H54 (cell line): ENCODE data around the gene LANCL1.
"Not testable (repeated sequence)": the region's sequence is repeated elsewhere in the genome, so short reads cannot be mapped to it uniquely, and the experiment has no call there.

Experiments used
- DNase-seq: peaks from one replicate; pipeline ENCODE4 v3.0.0; 2011; ENCODE audit warnings: low spot score, mixed read lengths; ENCODE audit not compliant: insufficient read length
- FAIRE-seq: peaks from 3 replicates; lab custom pipeline; 2011; peaks lifted over from hg19 to GRCh38; lab: Jason Lieb, UNC
- POLR2A ChIP-seq: IDR thresholded peaks from 2 replicates; pipeline ENCODE4 v1.6.1; 2011; ENCODE audit warnings: low read depth, mild to moderate bottlenecking, low read length

The LANCL1 gene

DNA sequence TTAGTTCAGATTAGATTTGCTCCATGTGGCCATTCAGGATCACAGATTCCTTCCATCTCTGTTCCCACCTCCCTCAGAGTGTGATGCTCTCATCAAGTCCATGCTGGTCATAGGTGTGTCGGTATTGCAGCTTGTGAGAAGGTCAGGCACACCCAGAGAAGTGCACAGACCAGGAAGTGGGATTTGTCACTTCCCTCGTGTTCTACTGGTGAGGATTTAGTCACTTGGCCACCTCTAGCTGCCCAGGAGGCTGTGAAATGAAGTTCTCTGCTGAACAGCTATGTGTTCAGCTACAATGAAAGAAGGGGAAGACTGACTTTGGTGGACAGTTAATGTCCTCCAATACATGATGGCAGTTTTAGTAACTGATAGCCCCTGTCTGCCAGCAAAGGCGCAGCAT is 3.5 kb upstream of the LANCL1 start:
- TF ChIP-seq POLR2A: no peak
- DNase-seq (no peak), FAIRE-seq (no peak)

DNA sequence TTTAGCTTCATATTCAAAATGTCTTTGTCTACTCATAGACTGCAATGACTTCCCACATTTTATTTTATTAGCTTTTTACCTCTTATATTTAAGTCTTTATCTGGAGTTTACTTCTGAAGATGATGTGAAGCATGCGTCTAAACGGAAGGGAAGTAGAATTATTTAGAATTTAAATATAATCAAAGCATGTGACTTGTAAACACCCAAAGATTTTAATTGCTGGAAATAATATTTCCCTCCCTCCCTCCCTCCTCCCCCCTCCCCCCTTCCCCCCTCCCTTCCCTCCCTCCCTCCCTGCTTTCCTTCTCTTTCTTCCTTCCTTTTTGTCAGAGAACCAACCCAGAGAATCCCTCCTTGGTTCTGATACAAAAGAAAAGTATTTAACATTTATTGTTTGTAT is 2.1 kb upstream of the LANCL1 start:
- TF ChIP-seq POLR2A: no peak
- no peak for FAIRE-seq
- no peak for DNase-seq

DNA sequence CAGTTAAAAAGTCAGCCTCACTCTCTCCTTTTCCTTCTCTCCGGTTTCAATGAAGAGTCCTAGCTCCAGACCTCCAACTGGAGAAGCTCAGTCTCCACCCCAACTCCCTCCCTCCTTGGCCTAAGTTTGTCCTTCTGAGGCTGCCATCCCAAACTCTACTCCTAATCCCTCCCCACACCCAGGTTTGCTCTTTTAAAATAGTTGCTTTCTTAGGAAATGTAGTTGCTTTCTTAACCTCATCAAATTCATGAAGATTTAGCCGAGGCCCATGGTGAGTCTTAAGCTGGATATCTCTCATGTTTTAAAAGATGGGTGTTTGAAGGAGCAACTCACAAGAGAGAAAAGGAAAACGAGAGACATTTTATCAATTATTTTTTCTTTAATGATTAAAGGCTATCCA is 937 bp upstream of the LANCL1 start:
- no peak for TF ChIP-seq POLR2A
- peak; percentile 36 for DNase-seq
- FAIRE-seq: peak; percentile 92

DNA sequence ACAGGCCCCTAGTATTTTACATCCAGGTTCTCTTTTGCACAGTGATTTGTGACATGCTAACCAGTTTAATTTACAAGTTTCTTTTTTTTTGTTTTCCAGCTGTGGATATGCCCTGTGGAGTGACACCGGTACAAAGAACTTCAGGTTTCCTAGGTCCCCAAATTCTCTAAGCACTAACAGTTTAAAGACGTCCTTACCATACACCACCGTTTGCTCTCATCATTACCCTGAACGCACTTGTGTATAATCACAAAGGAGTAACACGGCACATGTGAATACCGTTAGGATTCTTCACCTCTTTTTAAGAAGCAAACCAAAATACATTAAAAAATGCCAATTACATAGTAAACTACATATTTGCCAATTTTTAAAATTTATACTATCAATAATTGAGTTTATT is 853 bp downstream of the LANCL1 start:
- FAIRE-seq: no peak
- DNase-seq: no peak
- no peak for TF ChIP-seq POLR2A

DNA sequence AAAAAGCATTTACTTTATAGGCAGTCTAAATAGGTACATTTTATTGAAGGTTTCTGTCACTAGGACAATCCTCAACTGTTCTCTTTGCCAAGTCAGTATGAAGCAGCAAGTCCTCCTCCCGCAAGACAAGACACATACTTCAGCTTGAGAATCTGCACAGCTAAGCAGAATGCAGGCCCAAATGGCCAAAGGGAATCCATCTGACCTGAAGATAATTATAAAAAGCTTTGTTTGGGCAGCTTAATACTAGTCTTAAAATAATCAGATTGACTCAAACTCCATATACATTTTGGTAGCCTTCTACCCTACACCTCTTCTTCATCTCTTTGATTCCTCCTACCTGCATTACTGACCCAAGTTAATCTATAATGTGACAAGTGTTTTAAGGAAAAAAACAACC is 1.8 kb downstream of the LANCL1 start:
- no peak for TF ChIP-seq POLR2A
- DNase-seq (no peak), FAIRE-seq (no peak)

DNA sequence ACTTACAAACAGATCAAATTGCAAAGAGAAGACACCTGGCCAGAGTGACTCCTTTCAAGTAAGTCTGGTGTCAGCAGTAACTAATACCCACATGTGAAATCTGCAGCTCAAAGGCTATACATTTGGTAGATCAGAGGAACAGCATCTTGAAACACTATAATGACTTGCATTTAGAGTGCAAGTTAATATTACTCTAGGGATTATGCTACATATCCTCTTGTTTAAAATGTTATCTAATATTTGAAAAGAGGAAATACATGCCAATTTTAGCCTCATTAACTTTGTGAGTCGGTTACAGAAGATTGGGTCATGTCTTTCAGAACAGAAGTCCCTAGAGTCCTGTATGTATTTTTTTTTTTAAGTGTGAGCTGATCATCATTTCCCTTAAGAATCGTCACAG is 15.2 kb downstream of the LANCL1 start:
- DNase-seq (no peak), FAIRE-seq (no peak)
- no peak for TF ChIP-seq POLR2A

DNA sequence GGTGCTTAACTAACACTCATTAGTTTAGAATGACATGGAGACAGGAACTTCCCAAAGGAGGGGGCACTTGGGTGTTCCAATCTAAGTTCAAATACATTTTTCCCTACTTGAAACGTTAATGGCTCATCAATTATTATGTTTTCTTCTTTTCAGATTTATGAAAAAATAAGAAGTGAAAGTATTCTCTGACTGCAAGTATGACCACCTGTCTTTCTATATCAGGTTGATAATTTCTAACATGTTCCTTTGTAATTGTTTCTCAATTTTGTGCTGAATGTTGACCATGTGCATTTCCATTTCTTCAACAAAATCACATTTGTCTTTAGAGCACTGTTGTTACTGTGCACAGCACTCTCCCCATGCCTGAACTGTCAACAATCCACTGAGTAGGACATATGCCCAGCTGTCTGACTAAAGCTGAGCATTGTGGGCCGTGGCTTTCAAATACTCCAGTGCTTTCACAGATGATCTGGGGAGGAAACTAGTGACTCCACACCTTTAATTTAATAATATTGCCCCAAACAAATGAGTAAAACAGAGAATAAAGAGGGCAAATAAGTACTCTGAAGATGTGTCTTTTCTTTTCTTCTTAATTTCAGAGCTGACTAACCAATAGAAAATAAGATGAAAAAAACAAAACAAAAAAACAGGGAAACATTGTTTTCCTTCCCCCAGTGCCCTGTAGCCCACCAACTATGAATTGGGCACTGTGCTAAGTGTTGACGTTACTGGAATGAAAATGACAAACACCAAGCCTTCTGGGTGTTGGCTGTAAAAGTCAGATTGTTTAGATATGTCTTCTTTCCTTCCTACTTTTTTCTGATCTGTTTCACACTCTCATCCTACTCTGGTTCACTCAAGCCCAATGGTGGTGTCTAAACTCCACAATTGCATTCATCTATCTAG is 16.0 kb downstream of the LANCL1 start:
- no peak for FAIRE-seq
- DNase-seq: no peak
- no peak for TF ChIP-seq POLR2A

DNA sequence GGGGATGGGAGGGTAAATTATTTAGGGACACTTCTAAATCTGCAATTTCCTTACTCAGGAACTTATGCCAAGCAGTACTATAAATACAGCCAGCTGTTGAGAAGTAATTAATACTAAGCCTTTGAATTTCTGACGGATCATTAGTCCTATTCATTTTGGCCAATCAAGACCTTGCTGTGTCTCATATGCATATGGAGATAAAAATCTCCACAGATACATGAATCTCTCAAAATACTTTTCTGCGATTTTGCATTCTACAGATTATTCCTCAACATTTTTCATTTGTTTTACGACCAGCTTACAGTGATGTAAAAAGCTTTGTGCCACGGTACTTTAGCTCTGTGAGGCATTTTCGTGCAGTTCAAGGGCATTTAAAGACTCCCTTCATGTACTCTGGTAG is 16.7 kb downstream of the LANCL1 start:
- TF ChIP-seq POLR2A: no peak
- DNase-seq (no peak), FAIRE-seq (no peak)

DNA sequence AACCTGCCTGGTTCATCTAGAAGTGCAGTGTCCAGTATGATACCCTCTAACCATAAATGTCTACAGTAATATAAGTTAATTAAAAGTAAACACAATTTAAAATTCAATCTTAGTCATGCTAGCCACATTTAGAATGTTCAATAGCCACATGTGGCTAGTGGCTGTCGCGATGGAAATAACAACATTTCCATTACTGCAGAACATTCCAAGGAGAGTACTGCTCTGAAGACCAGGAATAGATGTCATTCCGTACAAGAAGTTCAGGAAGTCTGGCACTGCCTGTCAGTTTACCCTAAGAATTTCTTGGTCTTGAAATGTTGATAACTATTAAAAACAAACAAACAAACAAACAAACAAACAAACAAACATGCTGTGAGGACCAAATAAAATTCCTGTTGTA is 17.2 kb downstream of the LANCL1 start:
- FAIRE-seq (no peak), DNase-seq (no peak)
- no peak for TF ChIP-seq POLR2A

DNA sequence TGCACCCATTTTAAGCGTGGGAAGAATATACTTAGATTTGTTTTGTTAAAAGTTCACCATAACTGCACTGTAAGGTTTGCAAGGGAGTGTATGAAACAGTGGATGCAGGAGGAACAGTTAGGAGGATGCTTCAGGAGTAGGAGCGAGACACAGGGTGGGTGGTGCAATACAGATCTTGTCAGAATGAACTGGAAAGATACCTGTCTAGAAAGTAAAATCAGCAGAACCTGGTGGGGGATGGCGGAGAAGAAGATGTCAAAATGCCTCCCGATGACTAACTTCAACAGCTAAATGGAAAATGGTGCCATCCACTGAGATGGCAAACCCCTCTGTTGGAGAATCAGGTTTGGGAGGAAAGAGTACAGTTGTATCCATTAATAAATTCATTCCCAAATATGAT is 18.2 kb downstream of the LANCL1 start:
- FAIRE-seq (no peak), DNase-seq (no peak)
- TF ChIP-seq POLR2A: no peak

DNA sequence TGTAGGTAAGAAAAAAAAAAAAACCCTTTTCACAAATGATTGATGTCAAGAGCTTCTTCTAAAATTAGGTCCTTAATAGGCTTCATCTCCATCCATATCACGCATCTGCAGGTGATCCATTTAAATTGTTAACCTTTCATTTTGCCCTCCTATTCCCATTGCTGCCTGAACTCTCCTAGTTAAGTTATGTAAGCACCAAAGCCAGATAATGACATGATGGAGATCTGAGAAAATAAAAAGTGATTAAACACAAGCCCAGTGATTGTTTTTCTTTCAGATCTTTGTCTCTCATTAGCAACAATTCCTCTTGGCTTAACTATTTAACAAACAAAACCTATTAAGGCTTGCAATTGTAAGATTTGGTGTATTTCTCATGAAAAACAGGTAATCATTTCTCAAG is 20.0 kb downstream of the LANCL1 start:
- no peak for DNase-seq
- FAIRE-seq: no peak
- no peak for TF ChIP-seq POLR2A

DNA sequence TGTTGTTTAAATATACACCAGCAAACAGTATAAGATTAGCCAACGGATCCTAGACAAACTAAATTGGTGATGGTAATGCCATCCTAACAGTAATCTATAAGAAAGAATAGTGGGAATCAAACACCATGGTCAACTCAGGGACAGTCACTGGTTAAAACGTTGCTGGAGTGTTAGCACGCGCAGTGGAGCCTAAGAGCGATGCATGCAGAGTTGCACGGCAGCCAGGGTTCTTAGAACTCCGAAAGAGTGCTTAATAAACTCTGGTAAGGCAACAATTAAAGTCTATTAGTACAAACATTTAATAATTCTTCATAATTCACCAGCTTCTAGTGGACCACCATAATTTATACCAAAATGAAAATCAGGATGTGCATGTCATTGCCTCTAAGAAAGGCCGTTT is 22.2 kb downstream of the LANCL1 start:
- no peak for FAIRE-seq
- DNase-seq: no peak
- no peak for TF ChIP-seq POLR2A

DNA sequence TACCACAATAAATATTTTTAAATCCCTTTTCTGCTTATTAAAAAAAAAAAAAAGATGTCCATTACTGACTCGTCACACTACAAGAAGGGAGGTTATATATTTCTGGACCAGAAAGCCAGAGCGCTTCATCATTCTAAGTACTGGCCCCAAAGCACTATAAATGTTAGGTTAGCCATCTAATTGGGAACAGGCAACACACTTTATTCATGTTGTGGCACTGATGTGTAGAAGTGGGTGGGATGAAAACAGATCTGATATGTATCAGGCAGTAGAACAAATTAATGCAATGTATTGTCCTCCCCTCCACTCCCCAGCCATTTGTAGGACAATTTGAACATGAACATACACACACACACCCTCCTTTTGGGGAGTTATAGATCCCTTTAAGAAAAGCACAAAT is 24.4 kb downstream of the LANCL1 start:
- FAIRE-seq (no peak), DNase-seq (no peak)
- no peak for TF ChIP-seq POLR2A

DNA sequence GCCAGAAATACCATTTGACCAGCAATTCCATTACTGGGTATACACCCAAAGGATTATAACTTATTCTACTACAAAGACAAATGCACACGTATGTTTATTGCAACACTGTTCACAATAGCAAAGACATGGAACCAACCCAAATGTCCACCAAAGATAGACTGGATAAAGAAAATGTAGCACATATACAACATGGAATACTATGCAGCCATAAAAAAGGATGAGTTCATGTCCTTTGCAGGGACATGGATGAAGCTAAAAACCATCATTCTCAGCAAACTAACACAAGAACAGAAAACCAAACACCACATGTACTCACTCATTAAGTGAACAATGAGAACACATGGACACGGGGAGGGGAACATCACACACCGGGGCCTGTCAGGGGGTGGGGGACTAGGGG is 25.6 kb downstream of the LANCL1 start:
- not testable (repeated sequence) for FAIRE-seq, DNase-seq

DNA sequence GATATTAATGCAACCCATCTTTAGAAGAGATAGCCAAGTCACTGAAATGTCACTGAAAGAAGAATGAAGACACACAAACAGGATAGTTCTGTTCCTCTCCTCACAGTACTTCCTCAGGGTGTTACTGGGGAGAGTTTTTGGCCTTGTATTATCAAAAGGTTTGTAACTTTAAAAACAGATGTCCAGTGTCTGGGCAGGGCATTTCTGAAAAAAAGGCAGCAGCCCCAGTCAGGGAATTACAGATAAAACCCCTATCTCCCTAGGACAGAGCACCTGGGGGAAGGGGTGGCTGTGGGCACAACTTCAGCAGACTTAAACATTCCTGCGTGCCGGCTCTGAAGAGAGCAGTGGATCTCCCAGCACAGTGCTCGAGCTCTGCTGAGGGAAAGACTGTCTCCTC is 30.8 kb downstream of the LANCL1 start:
- DNase-seq (no peak), FAIRE-seq (no peak)
- no peak for TF ChIP-seq POLR2A
